Heart left ventricle (tissue), 13 donors: Measurements from ENCODE around the gene NCEH1.

Experiments used
- POLR2A ChIP-seq, 2 donors: fragments of 450-650 bp; IDR thresholded peaks; one replicate each; pipeline ENCODE4 v1.6.1; 2017; ENCODE audit warnings: antibody characterized with exemption in 2 of 2, mild to moderate bottlenecking in 2 of 2, moderate library complexity in 2 of 2
- TF ChIP-seq, protein P1 (sequence below), 12 donors: fragments of 200-600 bp; sonication (generic) in 4 of 12; IDR thresholded peaks; one replicate each; pipeline versions ENCODE4 v1.5.0 to v1.8.0; 2018 to 2022; ENCODE audit warnings: antibody characterized with exemption in 12 of 12, mild to moderate bottlenecking in 5 of 12
- donor health status: ischemic (EF 13 %, LVEDD 7.1; RV severe dilation, severe dysfunction).
- donor health status: DM: no; HTN: yes; CAD: no.
- donor health status: DM: no; HTN: no; CAD: no.
- donor health status: ischemic (EF 25% LVEDD 6.9; RV normal size, moderate dysfunction).
- donor health status: ischemic (EF 25% LVEDD 5.7; RV mildly dilated, moderate dysfunction).
- donor health status: ischemic (EF 35%, LVEDD 5.7; RV mildly dilated, moderate dysfunction).
- donor health status: nonischemic (EF 11% LVEDD 7.7; RV severe dilation, severe dysfunction).
- donor health status: DM: yes; HTN: yes; CAD: no.
- donor health status: PGD.
- donor health status: ischemic (EF 29% LVEDD 5.4; RV normal size, mild dysfunction).
- donor health status: nonischemic (EF 23%, LVEDD 6.1; RV moderate dilation, normal function).

DNA sequence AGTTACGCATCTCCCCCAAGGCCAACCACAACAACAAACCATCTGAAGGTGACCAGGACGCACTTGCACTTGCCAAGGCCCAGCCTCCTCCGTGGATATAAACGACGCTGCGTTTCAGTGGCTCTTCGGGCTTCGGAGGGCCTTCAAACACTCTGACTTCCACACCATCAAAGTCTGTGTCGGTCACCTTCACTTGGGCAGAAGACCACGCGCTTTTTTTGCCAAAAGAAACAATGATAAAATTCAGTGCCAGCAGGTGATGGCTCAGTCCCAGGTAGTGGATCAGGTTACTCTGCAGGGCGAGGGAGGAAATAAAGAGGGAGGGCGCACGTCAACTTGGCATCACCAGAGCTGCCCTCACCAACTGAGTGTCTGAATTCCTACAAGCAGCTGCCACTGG lies 63.0 kb downstream of the NCEH1 start:
- TF ChIP-seq, protein P1, sequence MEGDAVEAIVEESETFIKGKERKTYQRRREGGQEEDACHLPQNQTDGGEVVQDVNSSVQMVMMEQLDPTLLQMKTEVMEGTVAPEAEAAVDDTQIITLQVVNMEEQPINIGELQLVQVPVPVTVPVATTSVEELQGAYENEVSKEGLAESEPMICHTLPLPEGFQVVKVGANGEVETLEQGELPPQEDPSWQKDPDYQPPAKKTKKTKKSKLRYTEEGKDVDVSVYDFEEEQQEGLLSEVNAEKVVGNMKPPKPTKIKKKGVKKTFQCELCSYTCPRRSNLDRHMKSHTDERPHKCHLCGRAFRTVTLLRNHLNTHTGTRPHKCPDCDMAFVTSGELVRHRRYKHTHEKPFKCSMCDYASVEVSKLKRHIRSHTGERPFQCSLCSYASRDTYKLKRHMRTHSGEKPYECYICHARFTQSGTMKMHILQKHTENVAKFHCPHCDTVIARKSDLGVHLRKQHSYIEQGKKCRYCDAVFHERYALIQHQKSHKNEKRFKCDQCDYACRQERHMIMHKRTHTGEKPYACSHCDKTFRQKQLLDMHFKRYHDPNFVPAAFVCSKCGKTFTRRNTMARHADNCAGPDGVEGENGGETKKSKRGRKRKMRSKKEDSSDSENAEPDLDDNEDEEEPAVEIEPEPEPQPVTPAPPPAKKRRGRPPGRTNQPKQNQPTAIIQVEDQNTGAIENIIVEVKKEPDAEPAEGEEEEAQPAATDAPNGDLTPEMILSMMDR (IDR thresholded peaks at IDR 0.05): no peak
- TF ChIP-seq POLR2A (IDR thresholded peaks at IDR 0.05): no peak
